Ovary (tissue), 3 donors: ENCODE data around the gene ACER2.

Source experiments
- POLR2A ChIP-seq: fragments of 450-650 bp; IDR thresholded peaks from one replicate; pipeline ENCODE4 v1.6.1; 2017; ENCODE audit warnings: antibody characterized with exemption, mild to moderate bottlenecking, moderate library complexity
- TF ChIP-seq, protein P1 (sequence below), 3 donors: fragments of 450-650 bp in 2 of 3; fragments of 200-600 bp in 1 of 3; IDR thresholded peaks; one replicate each; pipeline versions ENCODE4 v1.5.1 to v1.8.0; 2016 to 2022; ENCODE audit warnings: antibody characterized with exemption in 3 of 3, mild to moderate bottlenecking in 1 of 3
- donor health status: DM: no; HTN: no; CAD: no.

- TF ChIP-seq, protein P1, sequence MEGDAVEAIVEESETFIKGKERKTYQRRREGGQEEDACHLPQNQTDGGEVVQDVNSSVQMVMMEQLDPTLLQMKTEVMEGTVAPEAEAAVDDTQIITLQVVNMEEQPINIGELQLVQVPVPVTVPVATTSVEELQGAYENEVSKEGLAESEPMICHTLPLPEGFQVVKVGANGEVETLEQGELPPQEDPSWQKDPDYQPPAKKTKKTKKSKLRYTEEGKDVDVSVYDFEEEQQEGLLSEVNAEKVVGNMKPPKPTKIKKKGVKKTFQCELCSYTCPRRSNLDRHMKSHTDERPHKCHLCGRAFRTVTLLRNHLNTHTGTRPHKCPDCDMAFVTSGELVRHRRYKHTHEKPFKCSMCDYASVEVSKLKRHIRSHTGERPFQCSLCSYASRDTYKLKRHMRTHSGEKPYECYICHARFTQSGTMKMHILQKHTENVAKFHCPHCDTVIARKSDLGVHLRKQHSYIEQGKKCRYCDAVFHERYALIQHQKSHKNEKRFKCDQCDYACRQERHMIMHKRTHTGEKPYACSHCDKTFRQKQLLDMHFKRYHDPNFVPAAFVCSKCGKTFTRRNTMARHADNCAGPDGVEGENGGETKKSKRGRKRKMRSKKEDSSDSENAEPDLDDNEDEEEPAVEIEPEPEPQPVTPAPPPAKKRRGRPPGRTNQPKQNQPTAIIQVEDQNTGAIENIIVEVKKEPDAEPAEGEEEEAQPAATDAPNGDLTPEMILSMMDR (IDR thresholded peaks at IDR 0.05) = no peak
- TF ChIP-seq POLR2A = no peak
These were observed 86.6 kb downstream of the ACER2 start for GRCh38 chr9:19495186-19496028.
